OCI-M1 (cell line): ENCODE results near the gene NLGN4X.

Experiments used
- DNase-seq: peaks from one replicate; lab custom pipeline; 2025; lab: John Stamatoyannopoulos, UW

NLGN4X gene

DNA sequence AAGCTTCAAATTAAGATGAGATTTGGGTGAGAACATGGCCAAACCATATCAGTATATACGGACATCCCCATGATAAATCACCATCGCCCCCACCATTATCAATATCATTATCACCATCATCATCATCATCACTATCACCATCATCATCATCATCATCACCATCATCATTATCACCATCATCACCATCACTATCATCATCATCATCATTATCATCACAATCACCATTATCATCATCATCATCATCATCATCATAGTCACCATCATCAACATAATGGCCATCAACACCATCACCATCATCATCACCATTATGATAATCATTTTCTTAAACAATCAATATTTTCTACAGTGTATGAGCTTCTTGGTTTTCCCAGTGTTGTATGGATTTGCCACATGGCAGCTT, 360.9 kb downstream of the NLGN4X start:
- DNase-seq = no peak

DNA sequence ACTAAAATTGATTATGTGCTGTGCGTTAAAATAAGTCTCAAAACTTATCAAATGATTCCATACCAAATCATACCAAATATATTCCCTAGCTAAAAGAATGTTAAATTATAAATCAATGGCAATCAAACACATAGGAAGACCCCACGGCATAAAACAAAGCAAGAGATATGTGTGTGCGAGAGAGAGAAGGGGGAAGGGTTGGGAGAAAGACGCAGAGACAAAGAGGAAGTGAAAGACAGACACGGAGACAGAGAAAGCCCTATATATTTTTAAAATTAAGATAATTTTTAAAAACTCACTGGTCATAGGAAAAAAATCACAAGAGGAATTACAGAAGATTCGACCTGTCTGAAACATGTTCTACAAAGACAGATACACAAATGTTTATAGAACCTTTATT, 371.4 kb downstream of the NLGN4X start:
- peak; percentile 4 for DNase-seq

DNA sequence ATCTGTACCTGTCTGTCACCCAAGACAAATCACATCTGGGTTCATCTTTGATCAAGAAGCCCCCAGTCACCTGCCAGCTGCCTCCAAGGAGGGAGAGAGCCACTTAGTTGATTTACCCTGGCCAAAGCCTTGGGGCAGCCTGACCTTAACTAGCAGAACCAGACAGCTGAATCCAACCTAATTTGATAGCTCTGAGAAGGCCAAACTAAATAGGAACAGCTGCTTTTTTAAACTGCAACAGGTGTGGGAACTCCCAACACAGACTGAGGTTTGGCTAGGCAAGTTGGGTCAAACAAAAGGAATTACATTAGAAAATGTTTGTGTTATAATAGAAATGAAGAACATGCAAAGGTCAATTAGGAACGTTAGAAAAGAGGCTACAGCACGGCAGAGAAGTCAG, 375.7 kb downstream of the NLGN4X start:
- no peak for DNase-seq

DNA sequence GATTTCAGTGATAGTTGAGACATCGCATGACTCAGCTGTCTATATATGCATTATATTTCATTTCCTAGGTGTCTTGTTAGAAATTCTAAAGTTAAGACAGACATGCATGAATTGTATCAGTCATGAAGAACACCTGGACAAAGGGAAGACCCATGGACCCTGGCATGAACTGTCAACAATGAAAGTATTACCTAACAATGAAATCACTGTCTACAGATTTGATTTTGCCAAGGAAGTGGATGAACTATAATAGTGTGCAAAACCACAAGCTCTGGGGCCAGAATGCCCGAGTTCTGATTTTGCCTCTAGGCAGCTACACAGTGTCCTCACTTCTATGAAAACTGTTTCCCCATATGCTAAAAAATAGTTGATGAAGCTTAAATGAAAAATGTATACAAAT, 386.1 kb downstream of the NLGN4X start:
- DNase-seq = no peak
